Nephron progenitor cell (in vitro differentiated cells): ENCODE data around the gene TFEB.

Experiments used
- DNase-seq: peaks from one replicate; pipeline ENCODE4 v3.0.0; 2021
- H3K27ac Mint-ChIP-seq: 2 replicates; pipeline ENCODE4 v1.8.0; 2021; ENCODE audit warnings: mild to moderate bottlenecking, moderate library complexity, mixed read lengths
- H3K27me3 Mint-ChIP-seq: 2 replicates; pipeline ENCODE4 v1.8.0; 2021; ENCODE audit warnings: mild to moderate bottlenecking, low read depth, mixed read lengths; ENCODE audit not compliant: poor library complexity
- H3K36me3 Mint-ChIP-seq: 2 replicates; pipeline ENCODE4 v1.8.0; 2021; ENCODE audit warnings: low read depth, mixed read lengths
- H3K4me1 Mint-ChIP-seq: 2 replicates; pipeline ENCODE4 v1.8.0; 2021; ENCODE audit warnings: mixed read lengths
- H3K4me3 Mint-ChIP-seq: 2 replicates; pipeline ENCODE4 v1.8.0; 2021; ENCODE audit warnings: mild to moderate bottlenecking, moderate library complexity, mixed read lengths
- H3K9me3 Mint-ChIP-seq: 2 replicates; pipeline ENCODE4 v1.8.0; 2021; ENCODE audit warnings: mild to moderate bottlenecking, moderate library complexity, mixed read lengths
- CTCF ChIP-seq: fragments of 200-600 bp; sonication (generic); IDR thresholded peaks from 2 replicates; pipeline ENCODE4 v1.5.0; 2021; ENCODE audit warnings: antibody characterized with exemption

The TFEB gene

GRCh38 chr6:41757931-41758640 lies 22.7 kb upstream of the TFEB start:
- no peak for DNase-seq

GRCh38 chr6:41757271-41757670 lies 21.9 kb upstream of the TFEB start:
- H3K27me3 Mint-ChIP-seq, result peaks cover 11% of the 10 kb centered on the region
- peaks cover 9% of the 10 kb centered on the region for H3K4me1 Mint-ChIP-seq
- no peaks in the 10 kb centered on the region for H3K36me3 Mint-ChIP-seq
- H3K4me3 Mint-ChIP-seq, result no peak overlapping the region
- no peak overlapping the region for H3K27ac Mint-ChIP-seq
- H3K9me3 Mint-ChIP-seq, result no peaks in the 10 kb centered on the region
- no peak for TF ChIP-seq CTCF
- DNase-seq, result no peak

More at GRCh38 chr6:41757931-41758640, 22.7 kb upstream of the TFEB start:
- Mint-ChIP-seq H3K36me3 (no peaks in the 10 kb centered on the region), H3K9me3 (no peaks in the 10 kb centered on the region), H3K27ac (peak overlapping the region; percentile 59), H3K4me3 (no peak overlapping the region), H3K27me3 (peaks cover 13% of the 10 kb centered on the region), H3K4me1 (peaks cover 9% of the 10 kb centered on the region)
- no peak for TF ChIP-seq CTCF

GRCh38 chr6:41756354-41756753 lies 20.9 kb upstream of the TFEB start:
- peaks cover 11% of the 10 kb centered on the region for H3K27me3 Mint-ChIP-seq
- no peaks in the 10 kb centered on the region for H3K36me3 Mint-ChIP-seq
- no peak for TF ChIP-seq CTCF
- no peak for DNase-seq
- H3K27ac Mint-ChIP-seq, result no peak overlapping the region
- H3K9me3 Mint-ChIP-seq, result no peaks in the 10 kb centered on the region
- H3K4me1 Mint-ChIP-seq, result peaks cover 9% of the 10 kb centered on the region
- no peak overlapping the region for H3K4me3 Mint-ChIP-seq

- Mint-ChIP-seq H3K27ac (no peak overlapping the region), H3K4me1 (peaks cover 9% of the 10 kb centered on the region), H3K36me3 (no peaks in the 10 kb centered on the region), H3K27me3 (peaks cover 10% of the 10 kb centered on the region), H3K9me3 (no peaks in the 10 kb centered on the region), H3K4me3 (no peak overlapping the region)
- TF ChIP-seq CTCF, result no peak
- no peak for DNase-seq
These were observed 20.5 kb upstream of the TFEB start for GRCh38 chr6:41755895-41756294.

GRCh38 chr6:41750374-41750773 lies 15.0 kb upstream of the TFEB start:
- Mint-ChIP-seq H3K36me3 (no peaks in the 10 kb centered on the region), H3K27me3 (peaks cover 24% of the 10 kb centered on the region), H3K4me1 (no peaks in the 10 kb centered on the region), H3K9me3 (no peaks in the 10 kb centered on the region), H3K27ac (no peak overlapping the region), H3K4me3 (no peak overlapping the region)
- no peak for DNase-seq
- TF ChIP-seq CTCF, result no peak

GRCh38 chr6:41748542-41748941 lies 13.1 kb upstream of the TFEB start:
- no peak for DNase-seq
- Mint-ChIP-seq H3K27ac (no peak overlapping the region), H3K9me3 (no peaks in the 10 kb centered on the region), H3K4me3 (no peak overlapping the region), H3K4me1 (peaks cover 12% of the 10 kb centered on the region), H3K27me3 (peaks cover 21% of the 10 kb centered on the region), H3K36me3 (no peaks in the 10 kb centered on the region)
- no peak for TF ChIP-seq CTCF
